ENCODE measurements around the gene SH3TC1. TPM values are rescaled to one million over a fixed set of nuclear protein-coding genes. Genes with fewer than 3 reads are reported as not detected.

SH3TC1 gene
- polyA plus RNA-seq, 1 experiment: 1.2 TPM

DNA sequence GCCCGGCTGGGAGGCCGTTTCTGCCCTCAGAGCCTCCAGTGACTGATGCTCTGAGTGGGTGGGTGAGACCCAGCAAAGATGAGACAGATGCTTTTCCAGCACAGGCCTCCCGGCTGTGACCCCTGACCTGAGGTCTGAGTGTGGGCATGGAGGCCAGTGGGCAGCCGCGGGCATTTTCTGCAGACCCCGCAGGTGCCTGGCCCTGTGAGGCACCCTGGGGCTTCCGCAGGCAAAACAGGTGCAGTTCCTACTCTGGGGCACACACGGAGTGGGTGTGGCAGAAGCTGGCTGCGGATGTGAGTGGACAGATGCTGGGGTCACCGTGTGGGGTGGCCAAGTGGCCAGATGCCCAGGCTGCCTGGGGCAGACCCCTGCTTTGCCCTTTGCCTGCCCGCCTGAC is 85.3 kb downstream of the SH3TC1 start:
- no peak overlapping the region for H3K4me3 ChIP-seq (ENCODE audit: low read depth, low read length)
- POLR2A ChIA-PET: no interaction called here
- H3K27me3 ChIP-seq (ENCODE audit: control insufficient read depth, insufficient read depth, low read length): no peaks in the 10 kb centered on the region
- CTCF ChIA-PET: no interaction called here
- DNase-seq (ENCODE audit: low read depth): no peak
- TF ChIP-seq, protein P1, sequence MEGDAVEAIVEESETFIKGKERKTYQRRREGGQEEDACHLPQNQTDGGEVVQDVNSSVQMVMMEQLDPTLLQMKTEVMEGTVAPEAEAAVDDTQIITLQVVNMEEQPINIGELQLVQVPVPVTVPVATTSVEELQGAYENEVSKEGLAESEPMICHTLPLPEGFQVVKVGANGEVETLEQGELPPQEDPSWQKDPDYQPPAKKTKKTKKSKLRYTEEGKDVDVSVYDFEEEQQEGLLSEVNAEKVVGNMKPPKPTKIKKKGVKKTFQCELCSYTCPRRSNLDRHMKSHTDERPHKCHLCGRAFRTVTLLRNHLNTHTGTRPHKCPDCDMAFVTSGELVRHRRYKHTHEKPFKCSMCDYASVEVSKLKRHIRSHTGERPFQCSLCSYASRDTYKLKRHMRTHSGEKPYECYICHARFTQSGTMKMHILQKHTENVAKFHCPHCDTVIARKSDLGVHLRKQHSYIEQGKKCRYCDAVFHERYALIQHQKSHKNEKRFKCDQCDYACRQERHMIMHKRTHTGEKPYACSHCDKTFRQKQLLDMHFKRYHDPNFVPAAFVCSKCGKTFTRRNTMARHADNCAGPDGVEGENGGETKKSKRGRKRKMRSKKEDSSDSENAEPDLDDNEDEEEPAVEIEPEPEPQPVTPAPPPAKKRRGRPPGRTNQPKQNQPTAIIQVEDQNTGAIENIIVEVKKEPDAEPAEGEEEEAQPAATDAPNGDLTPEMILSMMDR (IDR thresholded peaks at IDR 0.05; ENCODE audit: insufficient read depth, low read depth, low read length): no peak
- no peaks in the 10 kb centered on the region for H3K36me3 ChIP-seq (ENCODE audit: control insufficient read depth, insufficient read depth, low read length)

DNA sequence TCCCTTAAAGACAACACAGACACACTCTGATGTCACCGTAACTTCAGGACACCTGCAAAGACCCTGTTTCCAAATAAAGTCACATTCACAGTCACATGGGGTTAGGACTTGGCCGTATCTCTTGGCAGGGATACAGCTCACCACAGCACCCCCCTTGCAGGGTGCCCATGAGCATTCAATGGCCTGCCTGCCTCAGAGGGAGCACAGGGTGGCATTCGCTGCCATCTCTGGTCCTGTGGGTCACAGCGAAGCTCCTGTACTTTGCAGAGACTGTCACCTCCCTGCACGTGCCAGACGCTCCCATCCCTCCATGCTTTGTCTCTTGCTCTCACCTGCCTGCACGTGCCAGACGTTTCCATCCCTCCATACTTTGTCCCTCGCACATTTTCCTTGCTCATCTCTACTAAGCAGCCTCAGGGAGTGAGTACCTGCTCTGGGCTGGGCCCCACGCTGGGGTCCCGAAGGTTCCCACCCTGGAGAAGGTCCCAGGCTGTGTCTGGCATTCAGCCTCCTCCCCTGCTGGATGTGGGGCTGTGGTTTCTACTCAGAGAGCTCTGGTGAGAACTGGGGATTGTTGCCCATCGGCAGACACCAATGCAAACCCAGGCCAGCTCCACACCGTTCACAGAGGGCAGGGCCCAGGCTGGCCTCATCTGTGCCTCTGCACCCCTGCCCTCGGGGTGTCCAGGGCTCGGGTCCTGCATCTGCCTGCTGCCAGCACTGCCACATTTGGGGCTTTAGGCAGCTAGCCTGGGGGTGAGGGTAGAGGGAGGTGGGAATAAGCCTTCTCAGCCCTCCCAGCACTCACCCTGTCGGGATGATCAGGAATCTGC is 86.3 kb downstream of the SH3TC1 start:
- Histone ChIP-seq H3K36me3 (ENCODE audit: control insufficient read depth, insufficient read depth, low read length) (no peaks in the 10 kb centered on the region), H3K27me3 (ENCODE audit: control insufficient read depth, insufficient read depth, low read length) (no peaks in the 10 kb centered on the region), H3K4me3 (ENCODE audit: low read depth, low read length) (no peak overlapping the region)
- TF ChIP-seq, protein P1 (IDR thresholded peaks at IDR 0.05; ENCODE audit: insufficient read depth, low read depth, low read length): no peak
- DNase-seq (ENCODE audit: low read depth): no peak
- POLR2A ChIA-PET: no interaction called here
- CTCF ChIA-PET: no interaction called here

DNA sequence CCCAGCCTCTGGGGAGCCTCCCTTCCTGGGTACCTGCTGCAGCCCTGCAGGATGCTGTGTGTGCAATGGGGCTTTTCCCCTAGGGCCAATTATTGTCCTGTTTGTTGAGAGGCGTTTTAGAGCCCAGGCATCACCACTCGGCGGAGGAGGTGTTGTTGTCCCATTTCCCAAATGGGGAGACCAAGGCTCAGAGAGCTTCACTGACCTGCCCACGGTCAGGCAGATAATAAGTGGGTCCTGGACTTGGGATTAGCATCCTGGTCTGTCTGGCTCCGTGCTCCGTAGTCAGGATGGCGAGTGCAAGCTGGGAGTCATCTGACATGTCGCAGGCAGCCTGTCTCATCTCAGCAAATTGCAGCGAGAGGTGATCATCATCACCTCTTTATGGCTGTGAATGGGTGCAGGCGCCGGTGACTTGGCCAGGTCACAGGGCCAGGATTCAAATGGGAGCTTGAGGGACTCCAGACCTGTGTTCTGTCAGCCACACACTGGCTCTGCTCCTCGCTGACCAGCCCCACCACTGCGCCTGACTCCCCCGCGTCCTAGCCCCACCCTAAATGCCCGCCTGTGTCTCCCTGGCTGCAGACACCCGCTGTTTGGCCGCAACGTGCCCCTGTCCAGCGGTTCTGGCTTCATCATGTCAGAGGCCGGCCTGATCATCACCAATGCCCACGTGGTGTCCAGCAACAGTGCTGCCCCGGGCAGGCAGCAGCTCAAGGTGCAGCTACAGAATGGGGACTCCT is 87.1 kb downstream of the SH3TC1 start:
- POLR2A ChIA-PET: no interaction called here
- DNase-seq (ENCODE audit: low read depth): no peak
- CTCF ChIA-PET: no interaction called here
- Histone ChIP-seq H3K27me3 (ENCODE audit: control insufficient read depth, insufficient read depth, low read length) (no peaks in the 10 kb centered on the region), H3K36me3 (ENCODE audit: control insufficient read depth, insufficient read depth, low read length) (no peaks in the 10 kb centered on the region), H3K4me3 (ENCODE audit: low read depth, low read length) (no peak overlapping the region)
- TF ChIP-seq, protein P1 (IDR thresholded peaks at IDR 0.05; ENCODE audit: insufficient read depth, low read depth, low read length): no peak

DNA sequence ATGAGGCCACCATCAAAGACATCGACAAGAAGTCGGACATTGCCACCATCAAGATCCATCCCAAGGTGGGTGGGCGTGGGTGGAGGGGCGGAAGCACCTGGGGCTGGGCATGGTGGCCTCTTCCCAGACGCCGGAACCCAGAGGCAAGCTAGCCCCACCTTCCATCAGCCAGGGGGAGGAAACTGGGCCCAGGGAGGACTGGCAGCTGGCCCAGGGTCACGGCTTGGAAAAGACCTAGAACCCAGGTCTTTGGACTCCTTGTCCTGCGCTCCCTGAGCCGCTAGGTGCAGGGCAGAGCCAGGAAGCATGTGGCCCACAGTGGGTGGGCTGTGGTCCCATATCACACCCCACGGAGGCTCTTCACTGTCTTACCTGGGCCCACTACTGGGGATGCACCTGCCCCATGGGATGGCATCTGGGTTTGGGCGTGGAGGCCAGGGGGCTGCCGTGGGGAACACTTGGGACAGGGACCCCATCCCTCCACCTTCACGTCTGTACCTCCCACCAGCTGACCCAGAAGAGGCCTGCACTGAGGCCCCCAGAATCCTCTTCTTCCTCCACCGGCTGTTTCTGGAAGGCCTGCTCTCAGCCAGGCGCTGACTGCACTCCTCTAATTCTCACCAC is 87.7 kb downstream of the SH3TC1 start:
- no peak for DNase-seq (ENCODE audit: low read depth)
- ChIA-PET CTCF (no interaction called here), POLR2A (no interaction called here)
- TF ChIP-seq, protein P1 (IDR thresholded peaks at IDR 0.05; ENCODE audit: insufficient read depth, low read depth, low read length): no peak
- H3K4me3 ChIP-seq (ENCODE audit: low read depth, low read length): no peak overlapping the region
- no peaks in the 10 kb centered on the region for H3K36me3 ChIP-seq (ENCODE audit: control insufficient read depth, insufficient read depth, low read length)
- H3K27me3 ChIP-seq (ENCODE audit: control insufficient read depth, insufficient read depth, low read length): no peaks in the 10 kb centered on the region

Data from BJ (cell line).